Stimulated activated naive B cell treated with anti-CD40 and anti-IgM and Interleukin-4, amounts not matched to agents 10 μg/mL and 1 μg/mL and 100 μg/mL, for 72 hours (primary cell): ENCODE data around the gene CLEC17A.

ENCODE experiments used
- ATAC-seq, 2 donors: fragments of 150-1000 bp; cut with Tn5 transposase; replicated peaks; 2 replicates each; pipeline ENCODE4 v1.10.0; 2021; ENCODE audit warnings: moderate library complexity in 1 of 2
- DNase-seq: peaks from one replicate; pipeline ENCODE4 v3.0.0; 2021
- H3K27ac Mint-ChIP-seq: one replicate; pipeline ENCODE4 v1.8.0; 2022; ENCODE audit warnings: mild to moderate bottlenecking, mixed read lengths
- H3K27me3 Mint-ChIP-seq, 2 donors: one replicate each; pipeline ENCODE4 v1.8.0; 2022; ENCODE audit warnings: mixed read lengths in 2 of 2
- H3K36me3 Mint-ChIP-seq, 2 donors: one replicate each; pipeline ENCODE4 v1.8.0; 2022; ENCODE audit warnings: mixed read lengths in 2 of 2, mild to moderate bottlenecking in 1 of 2
- H3K4me1 Mint-ChIP-seq, 2 donors: one replicate each; pipeline ENCODE4 v1.8.0; 2022; ENCODE audit warnings: mixed read lengths in 2 of 2, mild to moderate bottlenecking in 1 of 2
- H3K4me3 Mint-ChIP-seq, 2 donors: one replicate each; pipeline ENCODE4 v1.8.0; 2022; ENCODE audit warnings: mild to moderate bottlenecking in 2 of 2, mixed read lengths in 2 of 2, moderate library complexity in 1 of 2
- H3K9me3 Mint-ChIP-seq, 2 donors: one replicate each; pipeline ENCODE4 v1.8.0; 2022; ENCODE audit warnings: mixed read lengths in 2 of 2, mild to moderate bottlenecking in 1 of 2

The CLEC17A gene

GRCh38 chr19:14553042-14553938 is 29.6 kb upstream of the CLEC17A start:
- DNase-seq = no peak
- Mint-ChIP-seq H3K4me1 (peaks cover 36 to 64% of the 10 kb centered on the region in 2 donors), H3K4me3 (no peak overlapping the region), H3K36me3 (peaks cover 7 to 25% of the 10 kb centered on the region in 2 donors), H3K27me3 (no peaks in the 10 kb centered on the region), H3K9me3 (no peaks in the 10 kb centered on the region), H3K27ac (no peak overlapping the region)
- ATAC-seq = no peak

- H3K4me1 Mint-ChIP-seq = peaks cover 36 to 69% of the 10 kb centered on the region in 2 donors
Observed at GRCh38 chr19:14553939-14554243, 29.0 kb upstream of the CLEC17A start.

DNA sequence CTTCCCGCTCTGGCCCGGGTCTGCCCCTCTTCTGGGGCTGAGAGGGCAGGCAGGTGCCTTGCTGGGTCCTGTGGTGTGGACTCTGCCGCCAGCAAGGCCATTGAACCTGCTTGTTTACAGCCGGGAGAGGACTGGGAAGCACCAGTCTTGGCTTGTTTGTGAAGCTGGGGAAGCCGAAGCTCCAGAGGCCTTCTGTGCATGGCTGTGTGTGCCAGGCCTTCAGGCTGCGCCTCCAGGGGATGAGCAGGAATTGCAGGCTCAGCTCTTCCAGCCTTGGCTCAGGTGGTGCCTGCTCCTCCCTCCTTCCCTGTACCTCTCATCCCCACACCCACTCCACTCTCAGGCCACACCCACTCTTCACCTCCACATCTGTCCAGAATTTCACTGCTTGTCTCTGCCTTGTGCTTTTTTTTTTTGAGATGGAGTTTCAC is 28.5 kb upstream of the CLEC17A start:
- H3K27me3 Mint-ChIP-seq = no peaks in the 10 kb centered on the region
- DNase-seq (no peak), ATAC-seq (no peak)
- H3K36me3 Mint-ChIP-seq = peaks cover 7 to 23% of the 10 kb centered on the region in 2 donors
- H3K4me3 Mint-ChIP-seq = no peak overlapping the region
- no peaks in the 10 kb centered on the region for H3K9me3 Mint-ChIP-seq
- peaks cover 36 to 69% of the 10 kb centered on the region in 2 donors for H3K4me1 Mint-ChIP-seq
- H3K27ac Mint-ChIP-seq = peak overlapping the region; percentile 4

More at GRCh38 chr19:14553939-14554243, 29.0 kb upstream of the CLEC17A start:
- no peak overlapping the region for H3K27ac Mint-ChIP-seq
- no peak for DNase-seq
- H3K27me3 Mint-ChIP-seq = no peaks in the 10 kb centered on the region
- no peak for ATAC-seq
- H3K9me3 Mint-ChIP-seq = no peaks in the 10 kb centered on the region
- peaks cover 7 to 23% of the 10 kb centered on the region in 2 donors for H3K36me3 Mint-ChIP-seq
- H3K4me3 Mint-ChIP-seq = no peak overlapping the region

DNA sequence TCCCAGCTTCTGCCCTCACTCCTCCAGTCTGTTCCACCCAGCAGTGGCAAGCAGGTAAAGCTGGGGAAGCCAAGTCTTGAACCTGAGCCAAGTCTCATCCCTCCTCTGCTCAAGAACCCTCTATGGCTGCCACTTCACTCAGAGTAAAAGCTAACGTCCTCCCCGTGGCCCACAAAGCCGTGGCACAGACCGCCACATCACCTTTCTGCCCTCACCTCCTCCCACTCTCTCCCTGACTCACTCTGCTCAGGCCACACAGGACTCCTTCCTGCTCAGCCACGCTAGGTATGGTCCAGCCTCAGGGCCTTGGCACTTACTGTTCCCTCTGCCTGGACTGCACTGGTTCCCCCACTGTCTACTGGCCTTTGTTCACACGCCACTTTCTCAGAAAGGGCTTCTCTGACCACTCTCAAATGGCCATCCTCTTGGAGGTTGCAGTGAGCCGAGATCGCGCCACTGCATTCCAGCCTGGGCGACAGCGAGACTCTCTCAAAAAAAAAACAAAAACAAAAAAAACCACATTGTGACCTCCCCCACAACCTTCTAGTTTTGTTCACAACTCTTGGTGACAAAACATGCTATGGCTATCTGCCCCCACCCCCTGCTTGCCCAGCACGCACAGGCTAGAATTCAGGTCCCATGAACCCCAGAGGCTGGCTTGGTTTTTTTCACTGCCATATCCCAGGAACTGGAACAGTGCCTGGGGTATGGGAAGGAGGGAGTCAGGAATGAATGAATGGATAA is 26.8 kb upstream of the CLEC17A start:
- Mint-ChIP-seq H3K9me3 (no peaks in the 10 kb centered on the region), H3K4me1 (peaks cover 30 to 62% of the 10 kb centered on the region in 2 donors), H3K27me3 (no peaks in the 10 kb centered on the region), H3K4me3 (peak overlapping the region in 1 of 2 donors; percentile 61), H3K27ac (no peak overlapping the region), H3K36me3 (peaks cover 5 to 16% of the 10 kb centered on the region in 2 donors)
- DNase-seq = no peak
- ATAC-seq = peak; percentile 8 to 17

DNA sequence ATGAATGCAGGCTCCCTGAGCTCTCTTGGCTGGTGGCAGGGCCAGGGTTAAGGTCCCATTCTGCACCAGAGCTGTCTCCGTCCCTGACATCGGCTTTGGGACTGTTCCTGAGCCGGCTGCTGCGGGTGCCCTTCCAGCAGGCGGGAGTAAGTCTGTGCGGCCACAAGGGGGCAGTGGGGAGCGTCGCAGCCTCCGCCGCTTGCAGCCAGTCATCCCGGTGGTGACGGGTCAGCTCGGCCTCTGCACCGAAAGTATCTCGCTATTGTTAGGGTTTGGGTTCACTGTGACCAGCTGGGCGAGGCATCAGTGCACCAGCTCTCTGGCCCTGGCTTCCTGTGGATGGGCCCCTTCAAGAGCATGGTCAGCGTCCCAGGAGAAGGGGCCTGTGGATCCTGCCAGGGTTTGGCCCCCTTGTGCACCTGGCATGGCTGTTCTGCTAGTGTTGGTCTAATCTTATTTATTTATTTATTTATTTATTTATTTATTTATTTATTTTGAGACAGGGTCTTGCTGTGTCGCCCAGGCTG is 26.2 kb upstream of the CLEC17A start:
- Mint-ChIP-seq H3K9me3 (no peaks in the 10 kb centered on the region), H3K27me3 (no peaks in the 10 kb centered on the region), H3K4me3 (peak overlapping the region; percentile 61 to 67), H3K4me1 (peaks cover 32 to 60% of the 10 kb centered on the region in 2 donors), H3K27ac (peak overlapping the region; percentile 14), H3K36me3 (peaks cover 5 to 16% of the 10 kb centered on the region in 2 donors)
- DNase-seq = peak; percentile 65
- peak; percentile 94 to 96 for ATAC-seq

DNA sequence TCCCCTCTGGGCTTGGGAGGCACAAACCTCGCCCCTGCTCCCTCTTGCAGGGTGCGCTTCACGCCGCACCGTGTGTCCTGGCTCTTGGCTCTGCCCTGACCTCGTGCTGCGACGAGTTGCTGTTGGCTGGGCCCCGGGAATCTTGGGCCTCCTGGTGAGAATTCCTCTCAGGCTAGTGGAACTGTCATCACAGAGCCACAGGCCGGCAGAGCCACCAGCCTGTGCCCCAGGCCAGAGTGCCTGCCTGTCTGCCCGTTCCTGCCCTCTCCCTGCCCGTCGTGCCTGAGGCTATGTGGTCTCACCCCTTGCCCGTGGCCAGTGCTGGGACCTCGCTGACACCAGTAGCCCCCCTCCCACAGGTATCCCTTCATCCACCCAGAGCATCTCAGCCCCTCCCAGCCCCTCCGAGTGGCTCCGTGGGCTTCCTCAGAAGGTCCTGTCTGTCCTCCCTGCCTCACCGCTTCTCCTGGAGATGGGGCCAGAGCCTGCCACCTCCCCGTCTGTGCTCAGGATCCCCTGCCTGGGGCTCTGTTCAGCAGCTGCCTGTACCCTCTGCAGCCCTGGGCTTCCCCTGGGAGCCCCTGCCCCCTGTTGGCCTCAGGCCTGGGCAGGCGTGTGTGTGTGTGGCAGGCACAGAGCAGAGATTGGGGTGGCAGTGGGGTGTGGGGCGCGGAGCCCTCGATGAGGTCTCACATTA is 24.4 kb upstream of the CLEC17A start:
- no peaks in the 10 kb centered on the region for H3K9me3 Mint-ChIP-seq
- no peaks in the 10 kb centered on the region for H3K27me3 Mint-ChIP-seq
- H3K4me1 Mint-ChIP-seq = peaks cover 31 to 57% of the 10 kb centered on the region in 2 donors
- H3K36me3 Mint-ChIP-seq = peaks cover 2 to 20% of the 10 kb centered on the region in 2 donors
- no peak overlapping the region for H3K4me3 Mint-ChIP-seq
- H3K27ac Mint-ChIP-seq = peak overlapping the region; percentile 59
- ATAC-seq = no peak
- no peak for DNase-seq

DNA sequence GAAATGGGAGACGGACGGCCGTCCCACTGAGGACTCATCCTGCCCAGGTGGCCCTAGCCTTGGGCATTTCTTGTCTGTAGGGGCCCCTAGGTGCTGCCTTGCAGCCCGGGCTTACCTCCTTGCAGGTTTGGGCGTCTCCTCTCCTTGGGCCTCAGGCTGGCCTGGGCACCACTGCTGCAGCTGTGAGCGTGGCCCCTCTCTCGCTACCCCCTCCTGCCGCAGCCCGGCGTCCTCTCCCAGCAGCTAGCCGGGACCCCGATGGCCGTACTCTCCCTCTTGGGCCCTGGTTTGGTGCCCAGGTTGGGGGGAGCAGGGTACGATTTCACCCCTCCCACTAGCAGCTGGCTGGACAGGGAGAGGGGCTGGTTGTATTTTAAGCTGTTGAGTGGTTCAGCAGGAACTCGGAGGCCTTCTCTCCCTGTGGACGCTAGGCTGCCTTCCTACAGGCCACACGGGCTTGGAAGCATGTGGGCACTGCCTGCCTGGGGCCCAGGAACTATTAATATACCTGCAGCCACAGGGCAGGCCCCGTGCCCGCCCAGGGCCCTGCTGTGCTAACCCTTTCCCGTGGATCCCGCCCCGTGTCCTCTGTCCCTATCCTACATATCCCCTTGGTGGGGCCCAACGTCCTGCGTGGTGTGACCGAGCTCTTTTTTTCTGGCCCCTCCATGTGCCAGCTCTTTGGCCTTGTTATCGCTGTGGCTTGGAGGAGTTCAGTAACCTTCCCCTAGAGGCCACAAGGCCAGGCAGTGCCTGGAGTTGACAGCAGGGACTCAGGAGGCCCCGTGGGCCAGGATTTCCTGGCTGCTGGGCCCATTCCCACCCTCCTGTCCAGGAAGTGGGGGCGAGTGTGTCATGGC is 22.7 kb upstream of the CLEC17A start:
- ATAC-seq = no peak
- no peak overlapping the region for H3K4me3 Mint-ChIP-seq
- peaks cover 12 to 27% of the 10 kb centered on the region in 2 donors for H3K36me3 Mint-ChIP-seq
- no peaks in the 10 kb centered on the region for H3K27me3 Mint-ChIP-seq
- peak overlapping the region; percentile 74 for H3K27ac Mint-ChIP-seq
- no peaks in the 10 kb centered on the region for H3K9me3 Mint-ChIP-seq
- DNase-seq = no peak
- peaks cover 30 to 52% of the 10 kb centered on the region in 2 donors for H3K4me1 Mint-ChIP-seq

DNA sequence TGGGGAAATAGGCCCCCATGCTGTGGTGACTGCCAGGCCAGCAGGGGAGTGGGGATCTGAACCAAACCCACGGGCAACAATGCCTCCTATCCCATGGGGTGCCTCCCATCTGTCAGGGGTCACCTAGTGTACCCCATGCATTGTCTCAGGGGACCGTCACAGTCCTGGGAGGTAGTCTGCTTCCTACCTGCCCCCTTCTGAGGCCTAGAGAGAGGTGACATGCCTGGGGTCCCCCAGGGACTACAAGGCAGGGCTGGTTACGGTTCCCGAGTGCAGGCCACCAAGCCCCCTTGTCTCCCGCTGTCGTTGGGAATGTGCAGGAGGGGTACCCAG is 22.1 kb upstream of the CLEC17A start:
- ATAC-seq (no peak), DNase-seq (no peak)
- H3K4me1 Mint-ChIP-seq = peaks cover 30 to 52% of the 10 kb centered on the region in 2 donors
- H3K36me3 Mint-ChIP-seq = peaks cover 16 to 30% of the 10 kb centered on the region in 2 donors
- no peaks in the 10 kb centered on the region for H3K9me3 Mint-ChIP-seq
- peak overlapping the region; percentile 74 for H3K27ac Mint-ChIP-seq
- H3K27me3 Mint-ChIP-seq = no peaks in the 10 kb centered on the region
- H3K4me3 Mint-ChIP-seq = no peak overlapping the region

DNA sequence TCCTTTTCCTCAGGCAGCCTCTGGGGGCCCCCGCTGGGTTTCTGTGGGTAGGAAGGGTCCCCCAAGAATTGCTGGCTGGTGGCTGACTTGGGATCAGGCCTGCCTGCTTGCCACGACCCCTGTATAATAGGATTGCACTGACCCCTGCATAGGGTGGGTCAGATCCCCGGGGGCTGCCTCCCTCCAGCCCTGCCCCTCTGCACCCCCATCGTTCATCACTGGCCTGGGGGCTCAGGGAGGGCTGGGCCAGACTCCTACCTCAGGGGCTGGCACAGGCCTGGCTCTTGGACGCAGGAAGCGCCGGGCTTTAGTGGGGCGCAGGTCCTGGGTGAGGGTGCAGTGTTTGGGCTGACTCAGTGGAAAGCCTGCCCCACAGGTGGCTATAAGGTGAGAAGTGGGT is 21.6 kb upstream of the CLEC17A start:
- DNase-seq (no peak), ATAC-seq (no peak)
- Mint-ChIP-seq H3K9me3 (no peaks in the 10 kb centered on the region), H3K27me3 (no peaks in the 10 kb centered on the region), H3K4me3 (no peak overlapping the region), H3K36me3 (peaks cover 17 to 30% of the 10 kb centered on the region in 2 donors), H3K4me1 (peaks cover 26 to 47% of the 10 kb centered on the region in 2 donors), H3K27ac (no peak overlapping the region)

GRCh38 chr19:14561847-14562351 is 21.0 kb upstream of the CLEC17A start:
- peaks cover 17 to 26% of the 10 kb centered on the region in 2 donors for H3K36me3 Mint-ChIP-seq
- H3K4me3 Mint-ChIP-seq = peak overlapping the region; percentile 16 to 29
- H3K9me3 Mint-ChIP-seq = no peaks in the 10 kb centered on the region
- DNase-seq = no peak
- H3K4me1 Mint-ChIP-seq = peaks cover 20 to 40% of the 10 kb centered on the region in 2 donors
- H3K27ac Mint-ChIP-seq = peak overlapping the region; percentile 83
- ATAC-seq = peak; percentile 55 to 76
- no peaks in the 10 kb centered on the region for H3K27me3 Mint-ChIP-seq

DNA sequence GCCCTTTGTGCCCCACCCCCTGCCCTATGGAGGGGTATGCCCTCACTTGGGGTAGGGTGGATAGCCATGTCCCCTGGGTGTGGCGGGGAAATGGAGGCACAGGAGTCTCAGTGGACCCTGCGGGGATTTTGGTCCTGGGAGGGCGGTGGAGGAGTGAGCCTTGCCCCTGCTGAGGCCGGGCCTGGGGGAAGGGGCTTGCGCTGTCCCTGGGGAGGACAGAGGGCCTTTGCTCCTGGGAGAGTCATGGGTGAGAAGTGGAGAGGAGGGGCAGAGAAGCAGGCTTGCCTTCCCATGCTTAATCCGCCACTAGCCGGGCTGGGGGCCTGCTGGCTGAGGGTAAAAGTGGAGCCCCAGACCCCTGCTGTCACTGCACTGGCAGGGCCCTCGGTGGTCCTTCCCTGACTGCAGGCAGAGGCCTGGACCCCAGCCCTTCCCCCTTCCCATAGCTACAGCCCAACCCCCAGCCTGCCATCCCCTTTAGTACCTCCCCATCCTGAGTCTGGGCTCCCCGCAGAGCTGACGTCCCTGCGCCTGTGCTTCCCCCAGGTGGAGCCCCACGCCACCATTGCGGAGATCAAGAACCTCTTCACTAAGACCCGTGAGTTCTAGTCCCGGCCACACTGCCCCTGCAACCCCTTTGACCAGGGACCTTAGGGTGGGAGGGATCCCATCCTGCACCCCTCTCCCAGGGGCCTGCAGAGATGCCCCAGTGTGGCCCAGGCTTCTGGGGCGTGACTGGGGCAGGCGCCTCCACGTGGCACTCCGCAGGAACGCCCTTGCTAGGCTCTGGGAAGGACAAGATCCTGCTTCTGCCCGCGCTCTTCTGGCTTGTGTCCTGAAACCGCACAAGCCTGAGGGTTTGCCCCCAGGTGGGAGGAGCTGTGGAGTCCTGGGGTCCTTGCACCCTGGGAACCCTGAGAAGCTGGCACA is 20.0 kb upstream of the CLEC17A start:
- Mint-ChIP-seq H3K36me3 (peaks cover 26 to 36% of the 10 kb centered on the region in 2 donors), H3K4me1 (peaks cover 27 to 50% of the 10 kb centered on the region in 2 donors)

GRCh38 chr19:14563590-14563926 is 19.3 kb upstream of the CLEC17A start:
- Mint-ChIP-seq H3K27ac (no peak overlapping the region), H3K9me3 (no peaks in the 10 kb centered on the region), H3K4me3 (no peak overlapping the region), H3K36me3 (peaks cover 30 to 39% of the 10 kb centered on the region in 2 donors), H3K4me1 (peaks cover 31 to 52% of the 10 kb centered on the region in 2 donors), H3K27me3 (no peaks in the 10 kb centered on the region)
- no peak for DNase-seq
- ATAC-seq = no peak

More for the DNA sequence above, 20.0 kb upstream of the CLEC17A start:
- DNase-seq = no peak
- peak overlapping the region; percentile 20 for H3K27ac Mint-ChIP-seq
- no peaks in the 10 kb centered on the region for H3K27me3 Mint-ChIP-seq
- no peak overlapping the region for H3K4me3 Mint-ChIP-seq
- ATAC-seq = no peak
- H3K9me3 Mint-ChIP-seq = no peaks in the 10 kb centered on the region
